HL-60 (cell line): ENCODE data around the gene SCN3A.

ENCODE experiments used
- DNase-seq, 2 experiments: peaks; one replicate each; pipeline ENCODE4 v3.0.0-alpha.2; 2010 to 2020; ENCODE audit warnings: low read depth in 1 of 2, low spot score in 1 of 2
- H3K27ac ChIP-seq: fragments of 250-450 bp; sonication (Bioruptor Pico); replicated peaks from 2 replicates; pipeline ENCODE4 v1.5.1; 2020; ENCODE audit warnings: mild to moderate bottlenecking, moderate library complexity
- H3K27me3 ChIP-seq: fragments of 250-450 bp; sonication (Bioruptor Pico); 2 replicates; pipeline ENCODE4 v1.5.1; 2021; ENCODE audit warnings: mild to moderate bottlenecking, moderate library complexity; ENCODE audit not compliant: insufficient read depth, poor library complexity, severe bottlenecking
- H3K4me3 ChIP-seq: replicated peaks from 2 replicates; pipeline ENCODE4 v1.5.1; 2011; ENCODE audit warnings: mild to moderate bottlenecking, control low read depth, low read length; ENCODE audit not compliant: insufficient read depth
- GABPA ChIP-seq: IDR thresholded peaks from 2 replicates; pipeline ENCODE4 v1.6.1; 2012; ENCODE audit warnings: low read depth
- POLR2AphosphoS5 ChIP-seq: IDR thresholded peaks from 2 replicates; pipeline ENCODE4 v1.6.1; 2012; ENCODE audit warnings: low read depth
- REST ChIP-seq: IDR thresholded peaks from 2 replicates; pipeline ENCODE4 v1.6.1; 2012; ENCODE audit warnings: low read depth; ENCODE audit not compliant: insufficient replicate concordance
- SPI1 ChIP-seq: IDR thresholded peaks from 2 replicates; pipeline ENCODE4 v1.6.1; 2012; ENCODE audit warnings: low read depth, mild to moderate bottlenecking, borderline replicate concordance
- TF ChIP-seq, protein P1 (sequence below): IDR thresholded peaks from one replicate; pipeline ENCODE4 v1.5.1; 2011; ENCODE audit warnings: low read length, control low read depth, inconsistent platforms; ENCODE audit not compliant: insufficient read depth

SCN3A gene

DNA sequence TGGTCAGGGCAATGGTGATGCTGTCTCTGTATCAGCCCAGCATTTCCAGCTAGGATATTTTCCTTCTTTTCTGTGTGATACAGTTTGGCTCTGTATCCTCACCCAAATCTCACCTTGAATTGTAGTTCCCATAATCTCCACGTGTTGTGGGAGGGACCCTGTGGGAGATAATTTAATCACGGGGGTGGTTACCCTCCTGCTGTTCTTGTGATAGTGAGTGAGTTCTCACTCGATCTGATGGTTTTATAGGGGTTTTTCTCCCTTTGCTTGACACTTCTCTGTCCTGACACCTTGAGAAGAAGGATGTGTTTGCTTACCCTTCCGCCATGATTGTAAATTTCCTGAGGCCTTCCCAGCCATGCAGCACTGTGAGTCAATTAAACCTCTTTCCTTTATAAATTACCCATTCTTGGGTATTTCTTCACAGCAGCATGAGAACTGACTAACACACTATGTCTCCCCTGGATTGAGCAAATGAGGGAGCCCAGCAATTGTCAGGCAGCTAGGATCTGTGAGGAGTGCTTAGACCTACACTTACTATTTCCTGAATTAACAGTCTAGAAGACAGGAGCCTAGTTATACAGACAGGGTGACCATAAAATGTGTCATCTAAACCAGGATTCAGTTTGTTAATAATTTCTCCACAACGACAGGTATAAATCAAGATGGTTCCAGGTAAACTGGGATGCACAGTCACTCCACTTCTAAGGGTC lies 41.4 kb upstream of the SCN3A start:
- no peak overlapping the region for H3K27ac ChIP-seq
- TF ChIP-seq, protein P1, sequence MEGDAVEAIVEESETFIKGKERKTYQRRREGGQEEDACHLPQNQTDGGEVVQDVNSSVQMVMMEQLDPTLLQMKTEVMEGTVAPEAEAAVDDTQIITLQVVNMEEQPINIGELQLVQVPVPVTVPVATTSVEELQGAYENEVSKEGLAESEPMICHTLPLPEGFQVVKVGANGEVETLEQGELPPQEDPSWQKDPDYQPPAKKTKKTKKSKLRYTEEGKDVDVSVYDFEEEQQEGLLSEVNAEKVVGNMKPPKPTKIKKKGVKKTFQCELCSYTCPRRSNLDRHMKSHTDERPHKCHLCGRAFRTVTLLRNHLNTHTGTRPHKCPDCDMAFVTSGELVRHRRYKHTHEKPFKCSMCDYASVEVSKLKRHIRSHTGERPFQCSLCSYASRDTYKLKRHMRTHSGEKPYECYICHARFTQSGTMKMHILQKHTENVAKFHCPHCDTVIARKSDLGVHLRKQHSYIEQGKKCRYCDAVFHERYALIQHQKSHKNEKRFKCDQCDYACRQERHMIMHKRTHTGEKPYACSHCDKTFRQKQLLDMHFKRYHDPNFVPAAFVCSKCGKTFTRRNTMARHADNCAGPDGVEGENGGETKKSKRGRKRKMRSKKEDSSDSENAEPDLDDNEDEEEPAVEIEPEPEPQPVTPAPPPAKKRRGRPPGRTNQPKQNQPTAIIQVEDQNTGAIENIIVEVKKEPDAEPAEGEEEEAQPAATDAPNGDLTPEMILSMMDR: no peak
- TF ChIP-seq REST (no peak), SPI1 (no peak), GABPA (no peak), POLR2AphosphoS5 (no peak)
- no peaks in the 10 kb centered on the region for H3K27me3 ChIP-seq
- DNase-seq: no peak
- H3K4me3 ChIP-seq: no peak overlapping the region

DNA sequence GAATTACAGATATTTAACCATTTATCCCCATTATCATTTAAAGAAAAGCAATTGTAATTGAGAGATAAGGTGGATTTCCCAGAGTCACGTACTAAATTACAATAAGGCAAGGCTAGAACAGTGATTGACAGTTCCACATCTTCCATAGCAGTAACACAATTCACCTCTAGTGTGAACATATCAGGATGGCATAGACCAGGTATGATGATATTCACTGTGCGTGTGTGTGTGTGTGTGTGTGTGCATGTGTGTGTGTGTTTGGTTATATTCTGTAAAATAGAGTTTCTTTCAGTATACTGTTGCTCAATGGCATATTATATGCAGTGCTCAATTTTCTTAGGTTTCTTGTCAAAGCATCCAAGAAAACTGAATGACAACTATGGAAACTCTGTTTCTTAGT lies 37.1 kb upstream of the SCN3A start:
- H3K27me3 ChIP-seq: no peaks in the 10 kb centered on the region
- no peak for TF ChIP-seq REST
- H3K27ac ChIP-seq: no peak overlapping the region
- no peak for DNase-seq
- H3K4me3 ChIP-seq: no peak overlapping the region

DNA sequence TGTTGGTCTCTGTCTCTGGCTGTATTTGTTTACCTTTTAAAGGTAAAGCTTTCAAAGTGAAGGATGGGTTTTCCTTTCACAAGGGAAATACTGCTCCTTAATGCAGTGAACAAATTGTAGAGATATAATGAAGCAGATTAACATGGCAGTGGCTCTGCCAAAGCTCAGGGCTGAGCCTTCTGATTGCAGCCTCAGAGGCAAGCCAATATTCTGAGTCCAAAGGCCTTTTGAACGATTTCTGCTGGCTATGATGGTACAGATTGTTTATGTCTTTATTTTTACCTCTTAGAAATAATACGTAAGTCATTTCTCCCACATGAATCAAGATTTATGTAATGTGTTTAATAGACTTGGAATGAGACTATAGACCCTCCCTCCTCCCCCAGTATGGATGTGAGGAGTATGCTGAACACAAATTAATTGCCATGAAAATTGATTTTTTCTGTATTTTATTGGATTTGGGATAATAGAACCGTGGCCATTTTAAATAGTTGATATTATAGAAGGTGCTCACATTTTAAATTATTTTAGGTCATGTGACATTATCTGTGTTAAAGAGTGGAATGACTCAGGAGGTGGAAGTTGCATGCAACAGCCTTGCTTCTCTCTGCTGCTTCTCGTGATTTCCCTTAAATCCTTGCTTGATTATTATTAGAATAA lies 36.1 kb upstream of the SCN3A start:
- no peak for DNase-seq
- Histone ChIP-seq H3K27ac (no peak overlapping the region), H3K4me3 (no peak overlapping the region), H3K27me3 (no peaks in the 10 kb centered on the region)
- TF ChIP-seq, protein P1: no peak
- TF ChIP-seq REST (no peak), POLR2AphosphoS5 (no peak)
